Spleen (tissue), 11 donors: Measurements from ENCODE around the gene SPAAR. TPM values are rescaled to one million over a fixed set of nuclear protein-coding genes. Genes with fewer than 3 reads are reported as not detected.

Experiments used
- DNase-seq: peaks from one replicate; pipeline ENCODE4 v3.0.0-alpha.2; 2020
- H3K27ac ChIP-seq, 8 donors: fragments of 200-600 bp; sonication (generic) in 7 of 8; 1 replicate in 4 of 8; 2 replicates in 4 of 8; pipeline versions ENCODE4 v1.5.0 to v1.8.0; 2016 to 2021; ENCODE audit warnings: inconsistent platforms in 4 of 8, mild to moderate bottlenecking in 4 of 8, moderate library complexity in 1 of 8
- H3K27me3 ChIP-seq, 7 donors: fragments of 200-600 bp; sonication (generic) in 6 of 7; replicated peaks in 1 of 7; 1 replicate in 4 of 7; 2 replicates in 3 of 7; pipeline versions ENCODE4 v1.5.0 to v1.8.0; 2016 to 2021; ENCODE audit warnings: inconsistent platforms in 3 of 7, mild to moderate bottlenecking in 1 of 7
- H3K36me3 ChIP-seq, 6 donors: fragments of 200-600 bp; sonication (generic) in 5 of 6; 1 replicate in 4 of 6; 2 replicates in 2 of 6; pipeline versions ENCODE4 v1.5.0 to v1.8.0; 2016 to 2021; ENCODE audit warnings: inconsistent platforms in 2 of 6
- H3K4me1 ChIP-seq, 6 donors: fragments of 200-600 bp; sonication (generic) in 5 of 6; 1 replicate in 3 of 6; 2 replicates in 3 of 6; pipeline versions ENCODE4 v1.5.0 to v1.8.0; 2016 to 2021; ENCODE audit warnings: inconsistent platforms in 3 of 6
- H3K4me3 ChIP-seq, 8 donors: fragments of 200-600 bp; sonication (generic) in 7 of 8; 1 replicate in 4 of 8; 2 replicates in 4 of 8; pipeline versions ENCODE4 v1.5.0 to v1.8.0; 2016 to 2021; ENCODE audit warnings: inconsistent platforms in 4 of 8, mild to moderate bottlenecking in 4 of 8, moderate library complexity in 2 of 8
- H3K9me3 ChIP-seq, 8 donors: fragments of 200-600 bp; sonication (generic) in 7 of 8; 1 replicate in 4 of 8; 2 replicates in 4 of 8; pipeline versions ENCODE4 v1.5.0 to v1.8.0; 2016 to 2021; ENCODE audit warnings: inconsistent platforms in 4 of 8
- POLR2A ChIP-seq, 3 donors: fragments of 450-650 bp; IDR thresholded peaks; one replicate each; pipeline ENCODE4 v1.5.1; 2017; ENCODE audit warnings: antibody characterized with exemption in 3 of 3, mild to moderate bottlenecking in 1 of 3
- POLR2AphosphoS5 ChIP-seq, 3 donors: sonication (generic); formaldehyde crosslinking; IDR thresholded peaks; one replicate each; pipeline ENCODE4 v1.5.1; 2017; ENCODE audit warnings: antibody characterized with exemption in 3 of 3
- WGBS, 5 donors: extraction: QIAGEN DNeasy Blood & Tissue Kit in 3 of 5; methylation state at CpG; one replicate each; pipeline versions ENCODE4 v1.1.5 to v1.1.7; 2013 to 2018; 5-methylcytosine and 5-hydroxymethylcytosine counted together
- intact Hi-C: fragments of 100-400 bp; cut with DNase I; formaldehyde crosslinking; loops from one replicate; pipeline ENCODE4 v1.15.0; 2023; ENCODE audit warnings: low total_unique reads
- polyA plus RNA-seq, 3 donors: library from polyadenylated mRNA; stranded (reverse); fragments of 200-250 nt; gene quantifications; one replicate each; pipeline ENCODE4 v1.2.1, GENCODE V29; 2013
- total RNA-seq, 7 donors: library from RNA; depleted of rRNA in 3 of 7; stranded (reverse); fragments of >200 nt in 3 of 7; fragmentation: NEBNext Ultra II Directional in 4 of 7; extraction: Animal tissue kit (Norgen Biotek cat#: 25700) in 4 of 7; gene quantifications; one replicate each; pipeline versions ENCODE4 v1.1.0 to v1.2.1, GENCODE V29; 2016 to 2021
- TF ChIP-seq, protein P1 (sequence below), 11 experiments: fragments of 200-600 bp in 7 of 11; fragments of 450-650 bp in 4 of 11; sonication (generic) in 4 of 11; IDR thresholded peaks in 8 of 11; conservative IDR thresholded peaks in 3 of 11; 1 replicate in 7 of 11; 2 replicates in 4 of 11; pipeline versions ENCODE4 v1.4.0 to v1.8.0; 2016 to 2021; ENCODE audit warnings: antibody characterized with exemption in 11 of 11, inconsistent platforms in 4 of 11, mild to moderate bottlenecking in 1 of 11
- donor health status: healthy with polysubstance abuse.
- donor health status: DM: no; HTN: no; CAD: no; lungs with moderate emphysema.
- donor health status: DM: no; HTN: no; CAD: no.
- donor health status: Bipolar disorder and iron deficiency.
- donor health status: healthy.
- donor health status: DM: no; HTN: no; CAD: no.
- donor health status: DM: yes; HTN: yes; CAD: no.

SPAAR gene
- total and polyA plus RNA-seq, 10 donors = 0.46 to 3.8 (median 1.5) TPM

DNA sequence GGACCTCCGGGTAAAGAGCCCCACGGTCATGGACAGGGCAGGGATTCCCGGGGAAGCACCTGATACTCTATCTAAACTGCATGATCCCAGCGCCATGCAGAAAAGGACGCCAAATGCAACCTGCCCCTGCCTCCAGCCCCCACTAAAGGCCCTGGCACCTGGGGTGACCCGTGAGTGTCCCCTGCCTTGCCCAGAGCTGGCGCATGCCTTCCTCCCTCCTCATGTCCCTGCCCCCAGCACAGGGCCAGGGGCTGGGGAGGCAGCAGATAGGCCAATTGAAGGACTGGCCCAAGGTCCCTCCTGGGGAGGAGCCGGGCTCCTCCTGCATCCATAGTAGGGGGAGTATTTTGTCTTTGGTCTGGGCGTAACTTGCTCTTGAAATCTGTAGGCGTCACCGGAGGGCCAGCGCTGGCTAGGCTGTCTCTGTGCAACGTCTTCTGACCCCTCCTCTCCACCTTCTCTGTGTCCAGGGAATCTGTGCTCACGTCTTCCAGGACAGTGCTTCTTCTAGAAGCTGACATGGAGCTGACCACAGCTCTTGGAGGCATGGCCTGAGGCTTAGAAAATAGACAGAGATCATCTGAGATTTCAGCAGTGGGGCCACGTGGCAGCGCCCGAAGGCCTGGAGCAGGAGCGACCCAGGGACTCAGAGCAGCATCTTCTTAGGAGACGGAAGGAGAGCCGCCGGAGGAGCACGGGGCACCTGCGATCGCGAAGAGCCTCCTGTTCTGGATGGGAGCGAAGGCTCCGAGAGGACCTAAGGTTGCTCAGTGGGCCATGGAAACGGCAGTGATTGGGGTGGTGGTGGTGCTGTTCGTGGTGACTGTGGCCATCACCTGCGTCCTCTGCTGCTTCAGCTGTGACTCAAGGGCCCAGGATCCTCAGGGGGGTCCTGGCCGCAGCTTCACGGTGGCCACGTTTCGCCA is 660 bp downstream of the SPAAR start:
- TF ChIP-seq POLR2AphosphoS5 (IDR thresholded peaks at IDR 0.05) (peak in 2 of 3 donors; percentile 36 to 52), POLR2A (IDR thresholded peaks at IDR 0.05) (no peak)
- TF ChIP-seq, protein P1, sequence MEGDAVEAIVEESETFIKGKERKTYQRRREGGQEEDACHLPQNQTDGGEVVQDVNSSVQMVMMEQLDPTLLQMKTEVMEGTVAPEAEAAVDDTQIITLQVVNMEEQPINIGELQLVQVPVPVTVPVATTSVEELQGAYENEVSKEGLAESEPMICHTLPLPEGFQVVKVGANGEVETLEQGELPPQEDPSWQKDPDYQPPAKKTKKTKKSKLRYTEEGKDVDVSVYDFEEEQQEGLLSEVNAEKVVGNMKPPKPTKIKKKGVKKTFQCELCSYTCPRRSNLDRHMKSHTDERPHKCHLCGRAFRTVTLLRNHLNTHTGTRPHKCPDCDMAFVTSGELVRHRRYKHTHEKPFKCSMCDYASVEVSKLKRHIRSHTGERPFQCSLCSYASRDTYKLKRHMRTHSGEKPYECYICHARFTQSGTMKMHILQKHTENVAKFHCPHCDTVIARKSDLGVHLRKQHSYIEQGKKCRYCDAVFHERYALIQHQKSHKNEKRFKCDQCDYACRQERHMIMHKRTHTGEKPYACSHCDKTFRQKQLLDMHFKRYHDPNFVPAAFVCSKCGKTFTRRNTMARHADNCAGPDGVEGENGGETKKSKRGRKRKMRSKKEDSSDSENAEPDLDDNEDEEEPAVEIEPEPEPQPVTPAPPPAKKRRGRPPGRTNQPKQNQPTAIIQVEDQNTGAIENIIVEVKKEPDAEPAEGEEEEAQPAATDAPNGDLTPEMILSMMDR (IDR thresholded peaks at IDR 0.05 in 8 of 11, conservative IDR thresholded peaks at IDR 0.05 in 3 of 11) = no peak
- DNase-seq = no peak

DNA sequence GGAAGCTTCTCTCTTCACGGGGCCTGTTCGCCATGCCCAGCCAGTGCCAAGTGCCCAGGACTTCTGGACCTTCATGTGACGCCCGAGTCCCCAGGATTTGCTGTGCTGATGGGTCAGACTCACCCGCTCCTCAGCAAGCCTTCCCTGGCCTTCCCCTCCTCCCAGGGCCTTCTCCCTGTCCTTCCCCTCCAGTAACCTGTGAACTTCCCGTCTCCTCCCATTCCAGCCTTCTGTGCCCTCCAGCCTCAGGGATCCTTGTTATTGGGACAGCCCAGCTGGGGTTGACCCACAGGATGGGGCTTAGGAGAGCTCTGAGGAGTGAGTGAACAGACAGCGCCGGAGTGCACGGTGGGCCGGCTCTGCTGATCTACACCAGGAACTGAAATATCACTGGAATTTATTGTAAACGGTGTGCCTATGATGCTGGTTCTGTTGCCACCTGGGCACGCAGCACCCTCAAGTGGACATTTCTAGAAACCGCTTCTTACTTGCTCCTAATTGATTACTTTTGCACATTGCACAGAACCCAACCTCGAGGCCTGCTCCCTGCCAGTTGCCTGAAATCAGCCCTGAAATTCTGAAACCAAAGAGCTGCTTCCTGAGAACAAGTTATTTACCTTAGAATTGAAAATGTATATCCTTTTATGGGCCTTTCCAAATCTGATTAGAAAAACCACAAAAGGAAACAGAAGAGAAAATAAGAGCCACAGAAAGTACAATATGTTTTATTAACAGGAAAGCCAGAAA is 1.5 kb downstream of the SPAAR start:
- TF ChIP-seq, protein P1 (IDR thresholded peaks at IDR 0.05 in 8 of 11, conservative IDR thresholded peaks at IDR 0.05 in 3 of 11) = peak in 8 of 11 experiments; percentile 12 to 52 (median 38)
- TF ChIP-seq POLR2A (IDR thresholded peaks at IDR 0.05) (no peak), POLR2AphosphoS5 (IDR thresholded peaks at IDR 0.05) (peak in 2 of 3 donors; percentile 31 to 36)
- Histone ChIP-seq H3K27me3 (no peaks in the 10 kb centered on the region), H3K9me3 (no peaks in the 10 kb centered on the region), H3K27ac (peak overlapping the region in 7 of 8 donors; percentile 5 to 82 (median 78)), H3K36me3 (no peaks in the 10 kb centered on the region), H3K4me3 (peak overlapping the region in 1 of 8 donors; percentile 4), H3K4me1 (peaks cover 46 to 90% (median 66%) of the 10 kb centered on the region in 6 donors)
- peak; percentile 80 for DNase-seq
- intact Hi-C loops = no loop called here
- WGBS, 5 donors = 44 to 52% (median 47%) methylated on average over 12 to 14 of the region's 14 CpGs

More for the DNA sequence above, 660 bp downstream of the SPAAR start:
- H3K27me3 ChIP-seq = no peaks in the 10 kb centered on the region
- H3K4me3 ChIP-seq = peak overlapping the region in 1 of 8 donors; percentile 4
- intact Hi-C loops = loop anchor here (10.0 kb wide), 1 partner anchor 115 kb away; no protein-coding TSS in a partner anchor
- H3K27ac ChIP-seq = peak overlapping the region in 7 of 8 donors; percentile 5 to 82 (median 78)
- no peaks in the 10 kb centered on the region for H3K9me3 ChIP-seq
- H3K4me1 ChIP-seq = peaks cover 51 to 90% (median 73%) of the 10 kb centered on the region in 6 donors
- WGBS, 5 donors = 77 to 90% (median 82%) methylated on average over 32 to 34 of the region's 34 CpGs
- no peaks in the 10 kb centered on the region for H3K36me3 ChIP-seq

DNA sequence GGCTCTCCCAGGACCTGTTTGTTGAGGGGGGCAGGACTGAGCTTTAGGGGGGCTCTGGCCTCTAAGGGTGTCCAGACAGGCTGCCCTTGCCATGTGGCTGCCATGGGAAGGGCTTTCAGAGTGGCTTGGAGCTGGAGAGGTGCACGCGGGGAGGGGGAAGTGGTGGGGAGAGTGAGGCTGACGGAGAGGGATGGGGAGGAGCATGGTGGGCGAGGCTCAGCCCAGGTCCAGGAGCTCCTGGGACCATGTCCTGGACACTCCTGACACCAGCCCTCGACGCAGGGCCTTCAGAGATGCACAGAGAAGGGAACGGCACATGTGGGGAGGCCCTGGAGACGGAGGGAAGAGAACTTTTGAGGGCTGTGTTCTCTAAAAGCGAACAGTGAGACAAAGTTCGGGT is 2.4 kb downstream of the SPAAR start:
- intact Hi-C loops = no loop called here
- TF ChIP-seq, protein P1 (IDR thresholded peaks at IDR 0.05 in 8 of 11, conservative IDR thresholded peaks at IDR 0.05 in 3 of 11) = no peak
- TF ChIP-seq POLR2A (IDR thresholded peaks at IDR 0.05) = no peak
- TF ChIP-seq POLR2AphosphoS5 (IDR thresholded peaks at IDR 0.05) = no peak
- 66 to 79% (median 75%) methylated on average over 10 of the region's 10 CpGs for whole genome bisulfite sequencing, 5 donors
- no peaks in the 10 kb centered on the region for H3K36me3 ChIP-seq
- H3K4me1 ChIP-seq = peaks cover 41 to 90% (median 60%) of the 10 kb centered on the region in 6 donors
- H3K27ac ChIP-seq = peak overlapping the region in 4 of 8 donors; percentile 73 to 80 (median 78)
- no peaks in the 10 kb centered on the region for H3K9me3 ChIP-seq
- H3K4me3 ChIP-seq = no peak overlapping the region
- H3K27me3 ChIP-seq = no peaks in the 10 kb centered on the region
- DNase-seq = no peak
